K562 (cell line): ENCODE results near the gene MDH2.

Experiments used
- BRCA1 ChIP-seq, 2 experiments: fragments of 450-650 bp in 1 of 2; sonication (generic) in 1 of 2; formaldehyde crosslinking in 1 of 2; IDR thresholded peaks; 2 replicates each; pipeline versions ENCODE4 v1.5.0 to v1.6.1; 2017 to 2020; ENCODE audit warnings: mild to moderate bottlenecking in 1 of 2, missing genetic modification reagents in 1 of 2
- CEBPB ChIP-seq: fragments of 450-650 bp; IDR thresholded peaks from 2 replicates; pipeline ENCODE4 v1.6.1; 2016; ENCODE audit warnings: missing genetic modification characterization, missing compliant biosample characterization
- ESRRA ChIP-seq: fragments of 450-650 bp; IDR thresholded peaks from 2 replicates; pipeline ENCODE4 v1.6.1; 2014; ENCODE audit warnings: low read depth, mild to moderate bottlenecking, moderate library complexity, borderline replicate concordance
- EZH2 ChIP-seq: IDR thresholded peaks from 2 replicates; pipeline ENCODE4 v1.6.1; 2012; ENCODE audit warnings: low read depth, mild to moderate bottlenecking, inconsistent platforms, low read length, borderline replicate concordance
- MXD1 ChIP-seq: fragments of 250-450 bp; sonication (Bioruptor Pico); IDR thresholded peaks from 2 replicates; pipeline ENCODE4 v1.8.0; 2021; ENCODE audit warnings: borderline replicate concordance, mild to moderate bottlenecking, moderate library complexity; ENCODE audit not compliant: poor library complexity, severe bottlenecking
- NFIX ChIP-seq: fragments of 250-450 bp; sonication (Bioruptor Pico); IDR thresholded peaks from 2 replicates; pipeline ENCODE4 v1.4.0; 2020; ENCODE audit warnings: low read depth, mild to moderate bottlenecking, moderate library complexity
- PRPF4 ChIP-seq: fragments of 200-400 bp; formaldehyde crosslinking; IDR thresholded peaks from one replicate; pipeline ENCODE4 v1.6.1; 2017; ENCODE audit warnings: low read length, low read depth, mild to moderate bottlenecking; ENCODE audit not compliant: insufficient read depth, poor library complexity, severe bottlenecking
- REST ChIP-seq, 2 experiments: fragments of 450-650 bp; formaldehyde crosslinking in 1 of 2; IDR thresholded peaks; 2 replicates each; pipeline versions ENCODE4 v1.4.0 to v1.6.1; 2014 to 2020; ENCODE audit warnings: mild to moderate bottlenecking in 2 of 2, borderline replicate concordance in 1 of 2, low read depth in 1 of 2
- SLC30A9 ChIP-seq: fragments of 250-450 bp; sonication (Bioruptor Pico); IDR thresholded peaks from 2 replicates; pipeline ENCODE4 v1.8.0; 2022; ENCODE audit warnings: mild to moderate bottlenecking, moderate library complexity
- STAT5A ChIP-seq: IDR thresholded peaks from 2 replicates; pipeline ENCODE4 v1.6.1; 2012; ENCODE audit warnings: low read length, inconsistent platforms, borderline replicate concordance
- USF2 ChIP-seq: sonication (generic); formaldehyde crosslinking; IDR thresholded peaks from 2 replicates; pipeline ENCODE4 v1.5.0; 2020; ENCODE audit warnings: missing genetic modification reagents

DNA sequence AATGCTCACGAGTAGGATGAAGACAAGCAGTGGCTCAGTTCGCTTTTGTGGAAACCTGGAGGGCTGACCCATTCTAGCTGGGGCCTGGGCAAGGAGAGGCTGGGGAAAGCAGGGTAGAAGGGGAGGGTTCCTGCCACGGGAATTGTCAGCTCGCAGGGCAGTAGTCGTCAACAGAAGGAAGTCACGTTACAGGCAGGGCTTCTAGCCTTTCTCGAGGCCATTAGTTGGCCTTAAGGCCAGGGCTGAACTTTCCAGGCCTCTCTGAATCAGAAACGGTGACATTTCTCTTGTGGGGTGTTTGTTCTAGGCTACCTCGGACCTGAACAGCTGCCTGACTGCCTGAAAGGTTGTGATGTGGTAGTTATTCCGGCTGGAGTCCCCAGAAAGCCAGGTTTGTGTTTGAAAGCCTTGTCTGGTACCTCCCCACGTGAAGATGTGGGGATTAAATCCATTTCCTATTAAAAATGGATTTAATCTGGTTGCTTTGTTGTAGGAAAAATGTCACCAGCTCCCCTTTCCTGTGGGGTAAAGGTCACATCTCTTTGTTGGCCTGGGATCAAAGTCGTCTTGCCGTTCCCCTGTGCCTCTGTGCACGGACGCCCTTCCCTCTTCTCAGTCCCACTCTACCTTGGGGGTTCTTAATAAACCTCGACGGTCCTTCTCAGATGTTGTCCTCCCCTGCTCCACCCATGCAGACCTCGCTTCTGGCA, 9.4 kb downstream of the MDH2 start:
- TF ChIP-seq CEBPB (tag) (no peak), STAT5A (no peak), BRCA1 (IDR thresholded peaks at IDR 0.05) (no peak), BRCA1 (CRISPR knock-in tag; IDR thresholded peaks at IDR 0.05) (no peak), PRPF4 (no peak), MXD1 (CRISPR knock-in tag) (no peak), SLC30A9 (no peak), REST (IDR thresholded peaks at IDR 0.05; ENCODE audit: borderline replicate concordance) (no peak), REST (CRISPR knock-in tag; IDR thresholded peaks at IDR 0.05; ENCODE audit: low read depth) (no peak), NFIX (CRISPR knock-in tag) (no peak), ESRRA (no peak), USF2 (no peak), EZH2 (no peak)
